Body of pancreas (tissue), 4 donors: Measurements from ENCODE around the gene TCF21. TPM values are rescaled to one million over a fixed set of nuclear protein-coding genes. Genes with fewer than 3 reads are reported as not detected.

Experiments used
- ATAC-seq: fragments of 150-250 bp; one replicate; pipeline ENCODE4 v1.9.1; 2016
- DNase-seq, 4 donors: peaks; one replicate each; pipeline ENCODE4 v3.0.0-alpha.2; 2019
- H3K27ac ChIP-seq, 4 donors: fragments of 200-600 bp; sonication (generic); 1 replicate in 3 of 4; 2 replicates in 1 of 4; pipeline versions ENCODE4 v1.5.1 to v1.6.1; 2016 to 2019; ENCODE audit warnings: mild to moderate bottlenecking in 1 of 4, mixed read lengths in 1 of 4, moderate library complexity in 1 of 4
- H3K27me3 ChIP-seq, 2 donors: fragments of 200-600 bp; sonication (generic); one replicate each; pipeline ENCODE4 v1.6.0; 2016; ENCODE audit warnings: mild to moderate bottlenecking in 1 of 2
- H3K36me3 ChIP-seq, 2 donors: fragments of 200-600 bp; sonication (generic); replicated peaks in 1 of 2; 2 replicates each; pipeline ENCODE4 v1.5.1; 2016; ENCODE audit warnings: low read depth in 2 of 2; ENCODE audit not compliant: insufficient read depth in 1 of 2
- H3K4me1 ChIP-seq: fragments of 200-600 bp; sonication (generic); one replicate; pipeline ENCODE4 v1.6.0; 2016
- H3K4me3 ChIP-seq, 2 donors: fragments of 200-600 bp; sonication (generic); 1 replicate in 1 of 2; 2 replicates in 1 of 2; pipeline ENCODE4 v1.5.1; 2016 to 2019
- H3K9me3 ChIP-seq, 3 donors: fragments of 200-600 bp; sonication (generic); 1 replicate in 2 of 3; 2 replicates in 1 of 3; pipeline ENCODE4 v1.5.1; 2016
- POLR2A ChIP-seq, 3 donors: fragments of 450-650 bp; IDR thresholded peaks; one replicate each; pipeline ENCODE4 v1.6.1; 2016; ENCODE audit warnings: antibody characterized with exemption in 3 of 3, mild to moderate bottlenecking in 2 of 3
- WGBS, 2 donors: methylation state at CpG; one replicate each; pipeline ENCODE4 v1.1.5; 2017; 5-methylcytosine and 5-hydroxymethylcytosine counted together
- intact Hi-C: fragments of 100-400 bp; cut with DNase I; formaldehyde crosslinking; loops from one replicate; pipeline ENCODE4 v1.15.1; 2023
- total RNA-seq, 2 donors: library from RNA; depleted of rRNA; stranded (reverse); fragments of >200 nt; gene quantifications; one replicate each; pipeline ENCODE4 v1.1.0, GENCODE V29; 2016
- TF ChIP-seq, protein P1 (sequence below), 7 experiments: fragments of 450-650 bp in 4 of 7; fragments of 200-600 bp in 3 of 7; sonication (generic) in 3 of 7; IDR thresholded peaks; one replicate each; pipeline ENCODE4 v1.5.1; 2016 to 2019; ENCODE audit warnings: antibody characterized with exemption in 7 of 7

Gene TCF21
- total RNA-seq, 2 donors from 2014 or later = 1.3 to 2.3 TPM

DNA sequence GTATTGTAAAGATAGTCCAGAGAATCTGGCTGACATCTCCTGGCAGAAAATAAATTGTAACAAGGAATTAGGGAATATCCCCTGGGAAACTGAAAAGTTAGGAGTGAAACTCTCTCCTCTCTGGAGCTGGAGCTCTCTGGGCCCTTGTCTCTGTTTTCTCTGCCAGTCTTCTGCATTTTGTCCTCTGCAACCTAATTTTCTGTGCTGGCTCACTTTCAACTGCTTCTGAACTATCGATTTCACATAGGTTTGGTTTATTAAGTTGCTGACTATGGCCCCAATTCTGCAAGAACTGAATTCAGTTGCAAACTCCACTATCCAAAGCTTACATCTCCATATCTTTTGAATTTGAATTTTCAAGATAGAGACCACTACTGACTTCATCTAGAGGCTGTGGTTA lies 9.3 kb downstream of the TCF21 start:
- TF ChIP-seq POLR2A (IDR thresholded peaks at IDR 0.05) = no peak
- TF ChIP-seq, protein P1, sequence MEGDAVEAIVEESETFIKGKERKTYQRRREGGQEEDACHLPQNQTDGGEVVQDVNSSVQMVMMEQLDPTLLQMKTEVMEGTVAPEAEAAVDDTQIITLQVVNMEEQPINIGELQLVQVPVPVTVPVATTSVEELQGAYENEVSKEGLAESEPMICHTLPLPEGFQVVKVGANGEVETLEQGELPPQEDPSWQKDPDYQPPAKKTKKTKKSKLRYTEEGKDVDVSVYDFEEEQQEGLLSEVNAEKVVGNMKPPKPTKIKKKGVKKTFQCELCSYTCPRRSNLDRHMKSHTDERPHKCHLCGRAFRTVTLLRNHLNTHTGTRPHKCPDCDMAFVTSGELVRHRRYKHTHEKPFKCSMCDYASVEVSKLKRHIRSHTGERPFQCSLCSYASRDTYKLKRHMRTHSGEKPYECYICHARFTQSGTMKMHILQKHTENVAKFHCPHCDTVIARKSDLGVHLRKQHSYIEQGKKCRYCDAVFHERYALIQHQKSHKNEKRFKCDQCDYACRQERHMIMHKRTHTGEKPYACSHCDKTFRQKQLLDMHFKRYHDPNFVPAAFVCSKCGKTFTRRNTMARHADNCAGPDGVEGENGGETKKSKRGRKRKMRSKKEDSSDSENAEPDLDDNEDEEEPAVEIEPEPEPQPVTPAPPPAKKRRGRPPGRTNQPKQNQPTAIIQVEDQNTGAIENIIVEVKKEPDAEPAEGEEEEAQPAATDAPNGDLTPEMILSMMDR (IDR thresholded peaks at IDR 0.05) = no peak
- ATAC-seq = no peak
- H3K36me3 ChIP-seq = no peaks in the 10 kb centered on the region
- WGBS, 2 donors = 38 to 63% methylated on average over 1 of the region's 1 CpG
- peaks cover 0 to 13% of the 10 kb centered on the region in 2 donors for H3K27me3 ChIP-seq
- intact Hi-C loops = no loop called here
- no peak for DNase-seq
- H3K27ac ChIP-seq = no peak overlapping the region
- H3K4me1 ChIP-seq = no peaks in the 10 kb centered on the region
- no peaks in the 10 kb centered on the region for H3K9me3 ChIP-seq
- no peak overlapping the region for H3K4me3 ChIP-seq

DNA sequence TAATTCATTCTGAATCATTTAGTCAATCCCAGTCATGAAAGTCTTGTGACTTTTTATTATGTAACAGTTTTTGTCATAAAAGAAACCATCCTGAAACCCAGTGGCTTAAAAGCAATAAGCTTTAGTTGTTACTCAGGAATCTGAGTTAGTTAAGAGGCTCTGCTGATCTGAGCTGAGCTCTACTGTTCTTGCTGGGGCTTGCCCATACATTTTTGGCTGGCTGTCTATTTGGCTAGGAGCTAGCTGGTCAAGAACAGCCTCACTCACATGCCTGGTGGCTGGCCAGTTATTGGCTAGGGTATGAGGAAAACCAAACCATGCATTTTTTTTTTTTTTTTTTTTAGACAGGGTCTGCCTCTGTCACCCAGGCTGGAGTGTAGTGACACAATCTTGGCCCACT lies 10.6 kb downstream of the TCF21 start:
- intact Hi-C loops = no loop called here
- H3K36me3 ChIP-seq = no peaks in the 10 kb centered on the region
- H3K27ac ChIP-seq = no peak overlapping the region
- H3K4me3 ChIP-seq = no peak overlapping the region
- no peak for DNase-seq
- no peaks in the 10 kb centered on the region for H3K9me3 ChIP-seq
- peaks cover 0 to 7% of the 10 kb centered on the region in 2 donors for H3K27me3 ChIP-seq
- no peak for TF ChIP-seq POLR2A (IDR thresholded peaks at IDR 0.05)
- TF ChIP-seq, protein P1 (IDR thresholded peaks at IDR 0.05) = no peak
- no peak for ATAC-seq
- H3K4me1 ChIP-seq = no peaks in the 10 kb centered on the region

DNA sequence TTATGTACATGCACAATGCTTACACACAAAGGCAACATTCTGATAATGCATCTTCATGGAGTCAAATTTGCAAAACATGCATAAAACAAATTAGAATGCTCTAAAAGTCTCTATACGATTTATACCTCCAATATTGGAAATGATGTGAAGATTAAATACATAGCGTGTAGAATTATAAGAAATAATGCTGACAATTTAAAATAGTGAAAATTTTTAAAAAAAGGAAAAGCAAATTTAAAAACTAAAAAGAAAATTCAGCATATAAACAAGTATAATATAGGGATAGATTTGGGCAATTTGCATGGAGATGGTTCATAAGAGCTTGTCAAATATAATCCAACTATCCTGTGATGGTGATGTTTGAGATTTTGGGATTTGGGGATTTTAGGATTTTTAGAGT lies 14.9 kb downstream of the TCF21 start:
- whole genome bisulfite sequencing, 2 donors = 70 to 86% methylated on average over 2 of the region's 2 CpGs
- H3K27me3 ChIP-seq = no peaks in the 10 kb centered on the region
- no peak overlapping the region for H3K4me3 ChIP-seq
- no peaks in the 10 kb centered on the region for H3K9me3 ChIP-seq
- no peak for DNase-seq
- H3K36me3 ChIP-seq = no peaks in the 10 kb centered on the region
- no peaks in the 10 kb centered on the region for H3K4me1 ChIP-seq
- TF ChIP-seq POLR2A (IDR thresholded peaks at IDR 0.05) = no peak
- TF ChIP-seq, protein P1 (IDR thresholded peaks at IDR 0.05) = no peak
- no peak overlapping the region for H3K27ac ChIP-seq
- intact Hi-C loops = no loop called here
- ATAC-seq = no peak

DNA sequence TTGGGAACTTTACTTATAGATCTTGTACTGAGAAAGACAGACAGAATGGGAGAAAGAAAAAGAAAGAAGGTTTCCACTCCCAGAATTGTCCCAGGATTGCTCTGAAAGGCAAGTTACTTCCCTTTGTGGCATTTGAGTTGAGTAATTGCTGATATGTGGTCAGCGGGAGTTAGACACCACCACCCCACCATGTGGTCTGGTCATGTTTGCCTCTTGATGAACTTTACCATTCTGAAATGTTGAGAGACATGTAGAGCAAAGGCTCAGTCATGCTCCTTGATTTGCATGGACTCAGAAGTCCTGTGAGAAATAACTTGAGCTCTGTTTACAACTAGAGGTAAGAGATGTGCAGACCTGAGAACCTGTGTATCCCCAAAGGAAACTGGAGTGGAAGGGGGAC lies 17.1 kb downstream of the TCF21 start:
- no peak overlapping the region for H3K27ac ChIP-seq
- no peaks in the 10 kb centered on the region for H3K36me3 ChIP-seq
- H3K4me1 ChIP-seq = no peaks in the 10 kb centered on the region
- DNase-seq = no peak
- TF ChIP-seq, protein P1 (IDR thresholded peaks at IDR 0.05) = no peak
- TF ChIP-seq POLR2A (IDR thresholded peaks at IDR 0.05) = no peak
- no peak overlapping the region for H3K4me3 ChIP-seq
- H3K27me3 ChIP-seq = no peaks in the 10 kb centered on the region
- H3K9me3 ChIP-seq = no peaks in the 10 kb centered on the region
- intact Hi-C loops = no loop called here
- ATAC-seq = no peak
- WGBS, 2 donors = 48 to 61% methylated on average over 1 of the region's 1 CpG

DNA sequence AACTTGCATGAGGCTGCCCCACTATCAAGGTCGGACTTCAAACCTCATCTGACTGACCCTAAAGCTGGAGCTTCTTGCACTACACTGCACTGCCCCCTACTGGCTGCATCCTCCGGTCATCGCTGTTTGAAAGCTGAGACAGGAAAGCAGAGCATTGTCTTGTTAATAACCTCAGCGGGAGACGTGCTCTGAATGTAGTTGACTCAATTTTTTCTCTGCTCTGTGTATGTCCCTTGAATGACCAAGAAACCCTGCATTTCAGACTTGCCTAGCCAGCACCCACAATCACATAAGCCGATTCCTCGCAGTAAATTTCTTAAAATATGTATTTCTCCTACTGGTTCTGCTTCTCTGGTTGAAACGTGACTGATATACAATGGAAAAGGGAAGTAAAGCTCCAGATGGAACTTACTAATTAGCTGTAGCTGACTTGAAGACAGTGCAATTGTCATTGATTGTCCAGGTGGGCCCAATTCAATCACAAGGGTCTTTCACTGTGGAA lies 27.8 kb downstream of the TCF21 start:
- no peak for TF ChIP-seq POLR2A (IDR thresholded peaks at IDR 0.05)
- TF ChIP-seq, protein P1 (IDR thresholded peaks at IDR 0.05) = peak; percentile 64 to 82 (median 72)
- Histone ChIP-seq H3K27ac (no peak overlapping the region), H3K9me3 (no peaks in the 10 kb centered on the region), H3K27me3 (no peaks in the 10 kb centered on the region), H3K4me1 (no peaks in the 10 kb centered on the region), H3K36me3 (no peaks in the 10 kb centered on the region), H3K4me3 (no peak overlapping the region)
- intact Hi-C loops = loop anchor here (10.0 kb wide), 1 partner anchor 352 kb away; no protein-coding TSS in a partner anchor
- WGBS, 2 donors = 12 to 16% methylated on average over 8 of the region's 8 CpGs
- peak; percentile 58 for ATAC-seq
- peak; percentile 81 to 89 (median 84) for DNase-seq
